ENCODE data around the gene CSDE1. TPM values are rescaled to one million over a fixed set of nuclear protein-coding genes. Genes with fewer than 3 reads are reported as not detected.
"Not testable (repeated sequence)": the region's sequence is repeated elsewhere in the genome, so short reads cannot be mapped to it uniquely, and the experiment has no call there.

CSDE1 gene
- total and polyA plus RNA-seq, 4 donors = 135 to 591 (median 294) TPM

DNA sequence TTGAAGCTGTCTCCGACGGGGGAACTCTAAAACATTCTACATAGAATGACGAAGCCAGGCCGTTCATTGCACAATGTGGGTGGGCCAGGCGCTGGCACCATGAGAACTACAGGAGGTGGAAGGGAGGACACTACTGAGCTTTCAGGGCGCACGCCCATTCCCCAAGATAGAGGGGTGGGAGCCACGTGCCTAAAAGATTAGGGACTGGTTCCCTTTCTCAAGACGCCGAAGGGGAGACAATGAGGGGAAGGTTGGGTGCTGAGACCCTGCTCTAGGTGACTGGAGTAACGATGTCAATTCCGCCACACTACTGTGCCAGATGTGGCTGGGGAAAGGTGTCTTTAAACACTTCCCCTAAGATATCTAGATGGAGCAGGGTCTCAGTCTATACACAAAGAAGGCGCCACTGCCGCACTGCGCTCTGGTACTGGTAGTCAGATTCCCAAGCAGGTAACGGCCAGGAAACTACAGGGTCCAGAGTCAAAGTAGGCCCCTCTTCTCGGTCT is 782 bp downstream of the CSDE1 start:
- ATAC-seq (ENCODE audit: insufficient read depth, low FRiP score) (peak; percentile 4), DNase-seq (peak; percentile 57 to 71 (median 61))
- Histone ChIP-seq H3K36me3 (ENCODE audit: control insufficient read depth in 4 of 4, insufficient read depth in 4 of 4, low read length in 4 of 4) (peaks cover 0 to 6% (median 0%) of the 10 kb centered on the region in 4 donors), H3K4me3 (peak overlapping the region; percentile 97), H3K27ac (ENCODE audit: low read depth in 1 of 2, low read length in 1 of 2) (peak overlapping the region; percentile 43 to 100), H3K27me3 (ENCODE audit: control insufficient read depth in 3 of 3, insufficient read depth in 3 of 3, low read length in 2 of 3) (no peaks in the 10 kb centered on the region), H3K4me1 (ENCODE audit: control insufficient read depth in 5 of 5, insufficient read depth in 5 of 5, low read length in 5 of 5) (peaks cover 3 to 26% (median 15%) of the 10 kb centered on the region in 5 donors), H3K9me3 (ENCODE audit: control insufficient read depth in 4 of 4, insufficient read depth in 3 of 4, low read length in 3 of 4) (no peaks in the 10 kb centered on the region), H3K9ac (ENCODE audit: insufficient read depth in 1 of 2, low read length in 2 of 2) (peak overlapping the region; percentile 95 to 100)
- TF ChIP-seq, protein P1, sequence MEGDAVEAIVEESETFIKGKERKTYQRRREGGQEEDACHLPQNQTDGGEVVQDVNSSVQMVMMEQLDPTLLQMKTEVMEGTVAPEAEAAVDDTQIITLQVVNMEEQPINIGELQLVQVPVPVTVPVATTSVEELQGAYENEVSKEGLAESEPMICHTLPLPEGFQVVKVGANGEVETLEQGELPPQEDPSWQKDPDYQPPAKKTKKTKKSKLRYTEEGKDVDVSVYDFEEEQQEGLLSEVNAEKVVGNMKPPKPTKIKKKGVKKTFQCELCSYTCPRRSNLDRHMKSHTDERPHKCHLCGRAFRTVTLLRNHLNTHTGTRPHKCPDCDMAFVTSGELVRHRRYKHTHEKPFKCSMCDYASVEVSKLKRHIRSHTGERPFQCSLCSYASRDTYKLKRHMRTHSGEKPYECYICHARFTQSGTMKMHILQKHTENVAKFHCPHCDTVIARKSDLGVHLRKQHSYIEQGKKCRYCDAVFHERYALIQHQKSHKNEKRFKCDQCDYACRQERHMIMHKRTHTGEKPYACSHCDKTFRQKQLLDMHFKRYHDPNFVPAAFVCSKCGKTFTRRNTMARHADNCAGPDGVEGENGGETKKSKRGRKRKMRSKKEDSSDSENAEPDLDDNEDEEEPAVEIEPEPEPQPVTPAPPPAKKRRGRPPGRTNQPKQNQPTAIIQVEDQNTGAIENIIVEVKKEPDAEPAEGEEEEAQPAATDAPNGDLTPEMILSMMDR (IDR thresholded peaks at IDR 0.05; ENCODE audit: control extremely low read depth, extremely low read depth) = no peak
- 0 to 1% methylated on average over 17 of the region's 17 CpGs for WGBS, 2 donors

DNA sequence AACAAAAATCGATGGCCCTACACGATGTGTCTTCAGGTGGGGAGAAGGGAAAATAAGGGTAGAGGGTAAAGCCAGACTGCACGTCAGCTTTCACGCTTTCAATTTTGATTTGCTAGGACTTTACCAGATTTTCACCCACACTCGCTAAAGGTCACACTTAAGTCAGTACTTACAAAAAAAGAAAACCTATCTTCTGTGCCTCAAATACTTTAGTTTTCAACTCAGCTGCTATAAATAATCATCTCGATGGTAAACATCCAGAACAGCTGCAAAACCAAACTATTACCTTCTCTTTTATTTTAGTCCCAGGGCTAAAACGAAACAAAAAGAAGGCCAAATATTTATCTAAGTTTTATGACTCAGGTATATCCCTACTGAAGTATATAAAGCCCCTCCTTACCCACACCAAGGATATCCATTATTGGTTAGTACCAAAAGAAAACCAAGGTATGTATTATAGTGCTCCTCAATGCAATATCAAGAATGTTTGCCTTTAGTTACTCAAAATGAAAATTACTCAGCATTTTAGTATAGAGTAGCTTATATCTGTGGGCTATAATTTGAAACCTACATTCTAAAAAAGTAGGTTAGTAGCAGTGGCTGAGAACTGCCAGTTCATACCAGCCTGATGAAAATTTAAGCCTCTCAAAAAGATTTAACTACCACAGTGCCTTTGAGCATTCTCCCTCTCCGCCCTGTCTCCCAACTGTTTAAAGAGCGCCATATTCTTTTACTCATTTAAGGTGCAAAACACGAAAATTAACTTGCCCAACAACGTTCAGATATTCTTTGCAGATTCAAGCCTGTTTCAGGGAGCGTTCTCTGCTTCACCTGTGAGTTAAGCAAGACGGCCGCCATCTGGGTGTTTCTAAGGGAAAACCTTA is 1.5 kb downstream of the CSDE1 start:
- H3K4me3 ChIP-seq = peak overlapping the region; percentile 97
- H3K27me3 ChIP-seq (ENCODE audit: control insufficient read depth in 3 of 3, insufficient read depth in 3 of 3, low read length in 2 of 3) = no peaks in the 10 kb centered on the region
- H3K4me1 ChIP-seq (ENCODE audit: control insufficient read depth in 5 of 5, insufficient read depth in 5 of 5, low read length in 5 of 5) = peaks cover 5 to 32% (median 15%) of the 10 kb centered on the region in 5 donors
- H3K27ac ChIP-seq (ENCODE audit: low read depth in 1 of 2, low read length in 1 of 2) = peak overlapping the region; percentile 5 to 20
- 27 to 36% methylated on average over 14 of the region's 14 CpGs for WGBS, 2 donors
- ATAC-seq (ENCODE audit: insufficient read depth, low FRiP score) = no peak
- peak in 1 of 3 donors; percentile 25 for DNase-seq
- H3K36me3 ChIP-seq (ENCODE audit: control insufficient read depth in 4 of 4, insufficient read depth in 4 of 4, low read length in 4 of 4) = peaks cover 0 to 6% (median 0%) of the 10 kb centered on the region in 4 donors
- TF ChIP-seq, protein P1 (IDR thresholded peaks at IDR 0.05; ENCODE audit: control extremely low read depth, extremely low read depth) = no peak
- no peaks in the 10 kb centered on the region for H3K9me3 ChIP-seq (ENCODE audit: control insufficient read depth in 4 of 4, insufficient read depth in 3 of 4, low read length in 3 of 4)
- H3K9ac ChIP-seq (ENCODE audit: insufficient read depth in 1 of 2, low read length in 2 of 2) = peak overlapping the region; percentile 95 to 100

DNA sequence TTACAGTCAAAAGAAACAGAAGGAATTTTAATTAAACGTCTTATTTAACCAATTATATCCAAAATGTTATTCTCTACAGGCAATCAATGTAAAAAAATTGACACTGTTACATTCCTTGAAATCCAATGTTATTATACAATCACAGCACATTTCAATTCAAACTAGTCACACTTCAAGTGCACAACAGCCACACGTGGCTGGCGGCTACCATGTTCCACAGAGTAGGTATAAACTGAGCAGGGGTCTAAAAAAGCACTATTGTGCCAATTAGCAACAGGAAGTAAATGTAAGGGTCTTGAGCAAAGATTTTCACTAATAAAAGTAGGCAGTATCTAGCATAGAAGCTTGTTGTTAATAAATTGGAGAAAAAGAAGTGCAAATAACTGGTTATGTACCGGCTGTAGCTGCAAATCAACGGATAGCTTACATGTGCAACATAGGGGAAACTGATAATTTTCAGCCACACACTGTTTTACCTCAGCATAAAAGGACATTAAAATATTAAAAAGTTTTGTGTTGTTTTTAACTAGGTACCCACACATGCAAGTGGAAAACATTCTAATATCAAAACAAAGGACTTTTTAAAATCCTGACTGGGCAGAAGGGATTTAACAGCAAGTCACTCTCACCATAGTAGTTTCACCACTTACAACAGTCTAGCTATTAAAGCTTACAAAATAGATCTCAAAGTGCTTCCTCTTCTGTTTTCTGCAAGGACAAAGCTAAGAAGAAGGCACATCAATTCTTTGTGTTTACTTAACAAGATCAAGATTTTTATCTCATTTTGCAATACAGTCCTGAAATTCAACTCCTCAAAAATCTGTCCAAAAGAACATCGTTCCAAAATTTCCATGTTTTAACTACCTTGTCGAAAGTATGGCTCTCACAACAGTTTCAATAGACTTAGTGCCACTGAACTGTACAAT is 2.5 kb downstream of the CSDE1 start:
- peaks cover 7 to 37% (median 18%) of the 10 kb centered on the region in 5 donors for H3K4me1 ChIP-seq (ENCODE audit: control insufficient read depth in 5 of 5, insufficient read depth in 5 of 5, low read length in 5 of 5)
- H3K4me3 ChIP-seq = no peak overlapping the region
- DNase-seq = peak in 1 of 3 donors; percentile 3
- H3K36me3 ChIP-seq (ENCODE audit: control insufficient read depth in 4 of 4, insufficient read depth in 4 of 4, low read length in 4 of 4) = peaks cover 0 to 6% (median 1%) of the 10 kb centered on the region in 4 donors
- H3K27ac ChIP-seq (ENCODE audit: low read depth in 1 of 2, low read length in 1 of 2) = no peak overlapping the region
- TF ChIP-seq, protein P1 (IDR thresholded peaks at IDR 0.05; ENCODE audit: control extremely low read depth, extremely low read depth) = no peak
- H3K27me3 ChIP-seq (ENCODE audit: control insufficient read depth in 3 of 3, insufficient read depth in 3 of 3, low read length in 2 of 3) = no peaks in the 10 kb centered on the region
- no peak for ATAC-seq (ENCODE audit: insufficient read depth, low FRiP score)
- no peaks in the 10 kb centered on the region for H3K9me3 ChIP-seq (ENCODE audit: control insufficient read depth in 4 of 4, insufficient read depth in 3 of 4, low read length in 3 of 4)
- 46 to 54% methylated on average over 7 of the region's 7 CpGs for WGBS, 2 donors
- peak overlapping the region in 1 of 2 donors; percentile 62 for H3K9ac ChIP-seq (ENCODE audit: insufficient read depth in 1 of 2, low read length in 2 of 2)

DNA sequence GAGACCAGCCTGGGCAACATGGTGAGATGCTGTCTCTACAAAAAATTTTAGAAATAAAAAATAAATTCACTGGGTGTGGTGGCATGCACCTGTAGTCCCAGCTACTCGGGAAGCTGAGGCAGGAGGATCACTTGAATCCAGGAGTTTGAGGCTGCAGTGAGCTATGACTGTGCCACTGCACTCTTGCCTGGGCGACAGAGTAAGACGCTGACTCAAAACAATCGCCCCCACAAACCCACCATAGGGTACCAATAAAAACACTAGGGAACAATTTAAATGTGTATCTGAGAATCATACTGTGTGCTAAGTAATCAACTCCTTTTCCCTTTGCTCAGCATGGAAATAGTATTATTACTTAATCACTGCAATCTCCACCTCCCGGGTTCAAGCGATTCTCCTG is 4.1 kb downstream of the CSDE1 start:
- DNase-seq; ATAC-seq (ENCODE audit: insufficient read depth, low FRiP score); H3K9me3 ChIP-seq (ENCODE audit: control insufficient read depth in 4 of 4, insufficient read depth in 3 of 4, low read length in 3 of 4); H3K27ac ChIP-seq (ENCODE audit: low read depth in 1 of 2, low read length in 1 of 2); H3K9ac ChIP-seq (ENCODE audit: insufficient read depth in 1 of 2, low read length in 2 of 2); H3K4me3 ChIP-seq; H3K27me3 ChIP-seq (ENCODE audit: control insufficient read depth in 3 of 3, insufficient read depth in 3 of 3, low read length in 2 of 3): not testable (repeated sequence)
- peaks cover 7 to 47% (median 18%) of the 10 kb centered on the region in 5 donors for H3K4me1 ChIP-seq (ENCODE audit: control insufficient read depth in 5 of 5, insufficient read depth in 5 of 5, low read length in 5 of 5)
- H3K36me3 ChIP-seq (ENCODE audit: control insufficient read depth in 4 of 4, insufficient read depth in 4 of 4, low read length in 4 of 4) = peaks cover 2 to 15% (median 9%) of the 10 kb centered on the region in 4 donors
- 89 to 90% methylated on average over 6 of the region's 6 CpGs for WGBS, 2 donors

Measured in lung (tissue), 12 donors.